Esophagus muscularis mucosa (tissue), 3 donors: ENCODE measurements around the gene KRTAP12-3.
"Not testable (repeated sequence)": the region's sequence is repeated elsewhere in the genome, so short reads cannot be mapped to it uniquely, and the experiment has no call there.

Experiments used
- POLR2A ChIP-seq: fragments of 450-650 bp; IDR thresholded peaks from one replicate; pipeline ENCODE4 v1.6.1; 2017; ENCODE audit warnings: antibody characterized with exemption, moderate library complexity, mild to moderate bottlenecking, low read depth
- POLR2AphosphoS5 ChIP-seq, 2 donors: sonication (generic); formaldehyde crosslinking; IDR thresholded peaks; one replicate each; pipeline ENCODE4 v1.6.1; 2017; ENCODE audit warnings: antibody characterized with exemption in 2 of 2
- TF ChIP-seq, protein P1 (sequence below), 3 experiments: fragments of 200-600 bp in 2 of 3; fragments of 450-650 bp in 1 of 3; sonication (generic) in 2 of 3; IDR thresholded peaks; one replicate each; pipeline ENCODE4 v1.5.1; 2017 to 2019; ENCODE audit warnings: antibody characterized with exemption in 3 of 3, mild to moderate bottlenecking in 2 of 3, moderate library complexity in 1 of 3

DNA sequence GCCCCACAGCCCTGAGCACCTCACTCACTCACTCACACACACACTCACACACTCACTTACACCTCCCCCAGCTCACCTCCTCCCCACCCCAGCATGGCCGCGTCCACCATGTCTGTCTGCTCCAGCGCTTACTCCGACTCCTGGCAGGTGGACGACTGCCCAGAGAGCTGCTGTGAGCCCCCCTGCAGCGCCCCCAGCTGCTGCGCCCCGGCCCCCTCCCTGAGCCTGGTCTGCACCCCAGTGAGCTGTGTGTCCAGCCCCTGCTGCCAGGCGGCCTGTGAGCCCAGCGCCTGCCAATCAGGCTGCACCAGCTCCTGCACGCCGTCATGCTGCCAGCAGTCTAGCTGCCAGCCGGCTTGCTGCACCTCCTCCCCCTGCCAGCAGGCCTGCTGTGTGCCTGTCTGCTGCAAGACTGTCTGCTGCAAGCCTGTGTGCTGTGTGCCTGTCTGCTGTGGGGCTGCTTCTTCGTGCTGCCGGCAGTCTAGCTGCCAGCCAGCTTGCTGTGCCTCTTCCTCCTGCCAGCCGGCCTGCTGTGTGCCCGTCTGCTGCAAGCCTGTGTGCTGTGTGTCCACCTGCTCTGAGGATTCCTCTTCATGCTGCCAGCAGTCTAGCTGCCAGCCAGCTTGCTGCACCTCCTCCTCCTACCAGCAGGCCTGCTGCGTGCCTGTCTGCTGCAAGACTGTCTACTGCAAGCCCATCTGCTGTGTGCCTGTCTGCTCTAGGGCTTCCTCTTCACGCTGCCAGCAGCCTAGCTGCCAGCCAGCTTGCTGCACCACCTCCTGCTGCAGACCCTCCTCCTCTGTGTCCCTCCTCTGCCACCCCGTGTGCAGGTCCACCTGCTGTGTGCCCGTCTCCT lies 11.1 kb upstream of the KRTAP12-3 start, which contains the start of gene KRTAP10-11:
- not testable (repeated sequence) for TF ChIP-seq POLR2A; POLR2AphosphoS5 (IDR thresholded peaks at IDR 0.05)
- TF ChIP-seq, protein P1, sequence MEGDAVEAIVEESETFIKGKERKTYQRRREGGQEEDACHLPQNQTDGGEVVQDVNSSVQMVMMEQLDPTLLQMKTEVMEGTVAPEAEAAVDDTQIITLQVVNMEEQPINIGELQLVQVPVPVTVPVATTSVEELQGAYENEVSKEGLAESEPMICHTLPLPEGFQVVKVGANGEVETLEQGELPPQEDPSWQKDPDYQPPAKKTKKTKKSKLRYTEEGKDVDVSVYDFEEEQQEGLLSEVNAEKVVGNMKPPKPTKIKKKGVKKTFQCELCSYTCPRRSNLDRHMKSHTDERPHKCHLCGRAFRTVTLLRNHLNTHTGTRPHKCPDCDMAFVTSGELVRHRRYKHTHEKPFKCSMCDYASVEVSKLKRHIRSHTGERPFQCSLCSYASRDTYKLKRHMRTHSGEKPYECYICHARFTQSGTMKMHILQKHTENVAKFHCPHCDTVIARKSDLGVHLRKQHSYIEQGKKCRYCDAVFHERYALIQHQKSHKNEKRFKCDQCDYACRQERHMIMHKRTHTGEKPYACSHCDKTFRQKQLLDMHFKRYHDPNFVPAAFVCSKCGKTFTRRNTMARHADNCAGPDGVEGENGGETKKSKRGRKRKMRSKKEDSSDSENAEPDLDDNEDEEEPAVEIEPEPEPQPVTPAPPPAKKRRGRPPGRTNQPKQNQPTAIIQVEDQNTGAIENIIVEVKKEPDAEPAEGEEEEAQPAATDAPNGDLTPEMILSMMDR (IDR thresholded peaks at IDR 0.05) = not testable (repeated sequence)
